CD4-positive, alpha-beta T cell treated with Interleukin-15 for 1 hour (primary cell): ENCODE results near the gene ANO2.
"Not testable (repeated sequence)": the region's sequence is repeated elsewhere in the genome, so short reads cannot be mapped to it uniquely, and the experiment has no call there.

Source experiments
- DNase-seq: peaks from one replicate; pipeline ENCODE4 v3.0.0-alpha.2; 2020

ANO2 gene

GRCh38 chr12:5882511-5883190 lies 62.4 kb downstream of the ANO2 start:
- DNase-seq = no peak

GRCh38 chr12:5881666-5882065 lies 63.4 kb downstream of the ANO2 start:
- no peak for DNase-seq

- DNase-seq = no peak
These were observed 63.9 kb downstream of the ANO2 start for GRCh38 chr12:5881101-5881606.

GRCh38 chr12:5875851-5876250 lies 69.2 kb downstream of the ANO2 start:
- no peak for DNase-seq

- DNase-seq = no peak
These were observed 70.5 kb downstream of the ANO2 start for GRCh38 chr12:5874514-5874913.

- DNase-seq = no peak
These were observed 71.7 kb downstream of the ANO2 start for GRCh38 chr12:5873281-5873919.

GRCh38 chr12:5872745-5873144 lies 72.3 kb downstream of the ANO2 start:
- no peak for DNase-seq

- no peak for DNase-seq
These were observed 73.3 kb downstream of the ANO2 start for GRCh38 chr12:5871741-5872140.

GRCh38 chr12:5870183-5870582 lies 74.9 kb downstream of the ANO2 start:
- no peak for DNase-seq

- no peak for DNase-seq
These were observed 76.3 kb downstream of the ANO2 start for GRCh38 chr12:5868625-5869295.

- DNase-seq = no peak
These were observed 79.7 kb downstream of the ANO2 start for GRCh38 chr12:5865397-5865796.

GRCh38 chr12:5864972-5865371 lies 80.1 kb downstream of the ANO2 start:
- DNase-seq = no peak

GRCh38 chr12:5864301-5864700 lies 80.8 kb downstream of the ANO2 start:
- DNase-seq = no peak

- no peak for DNase-seq
These were observed 83.6 kb downstream of the ANO2 start for GRCh38 chr12:5861416-5861815.

GRCh38 chr12:5856692-5857091 lies 88.4 kb downstream of the ANO2 start:
- no peak for DNase-seq

- DNase-seq = no peak
These were observed 98.1 kb downstream of the ANO2 start for GRCh38 chr12:5846950-5847349.

GRCh38 chr12:5840944-5841343 lies 104.1 kb downstream of the ANO2 start:
- DNase-seq = no peak

- DNase-seq = no peak
These were observed 114.9 kb downstream of the ANO2 start for GRCh38 chr12:5830111-5830510.

- DNase-seq = no peak
These were observed 117.5 kb downstream of the ANO2 start for GRCh38 chr12:5827591-5827990.

GRCh38 chr12:5825761-5826160 lies 119.3 kb downstream of the ANO2 start:
- DNase-seq = not testable (repeated sequence)

- not testable (repeated sequence) for DNase-seq
These were observed 126.2 kb downstream of the ANO2 start for GRCh38 chr12:5818877-5819276.

- no peak for DNase-seq
These were observed 127.8 kb downstream of the ANO2 start for GRCh38 chr12:5817246-5817645.

- no peak for DNase-seq
These were observed 135.5 kb downstream of the ANO2 start for GRCh38 chr12:5809586-5809985.

GRCh38 chr12:5808981-5809380 lies 136.1 kb downstream of the ANO2 start:
- DNase-seq = no peak
